Spleen (tissue), 11 donors: ENCODE data around the gene ADD3. TPM values are rescaled to one million over a fixed set of nuclear protein-coding genes. Genes with fewer than 3 reads are reported as not detected.
A peak's percentile ranks its signal among the peaks of the same experiment; 100 is the strongest.

ENCODE experiments used
- DNase-seq: peaks from one replicate; pipeline ENCODE4 v3.0.0-alpha.2; 2020
- H3K27ac ChIP-seq, 8 donors: fragments of 200-600 bp; sonication (generic) in 7 of 8; 1 replicate in 4 of 8; 2 replicates in 4 of 8; pipeline versions ENCODE4 v1.5.0 to v1.8.0; 2016 to 2021; ENCODE audit warnings: inconsistent platforms in 4 of 8, mild to moderate bottlenecking in 4 of 8, moderate library complexity in 1 of 8
- H3K27me3 ChIP-seq, 7 donors: fragments of 200-600 bp; sonication (generic) in 6 of 7; replicated peaks in 1 of 7; 1 replicate in 4 of 7; 2 replicates in 3 of 7; pipeline versions ENCODE4 v1.5.0 to v1.8.0; 2016 to 2021; ENCODE audit warnings: inconsistent platforms in 3 of 7, mild to moderate bottlenecking in 1 of 7
- H3K36me3 ChIP-seq, 6 donors: fragments of 200-600 bp; sonication (generic) in 5 of 6; 1 replicate in 4 of 6; 2 replicates in 2 of 6; pipeline versions ENCODE4 v1.5.0 to v1.8.0; 2016 to 2021; ENCODE audit warnings: inconsistent platforms in 2 of 6
- H3K4me1 ChIP-seq, 6 donors: fragments of 200-600 bp; sonication (generic) in 5 of 6; 1 replicate in 3 of 6; 2 replicates in 3 of 6; pipeline versions ENCODE4 v1.5.0 to v1.8.0; 2016 to 2021; ENCODE audit warnings: inconsistent platforms in 3 of 6
- H3K4me3 ChIP-seq, 8 donors: fragments of 200-600 bp; sonication (generic) in 7 of 8; 1 replicate in 4 of 8; 2 replicates in 4 of 8; pipeline versions ENCODE4 v1.5.0 to v1.8.0; 2016 to 2021; ENCODE audit warnings: inconsistent platforms in 4 of 8, mild to moderate bottlenecking in 4 of 8, moderate library complexity in 2 of 8
- H3K9me3 ChIP-seq, 8 donors: fragments of 200-600 bp; sonication (generic) in 7 of 8; 1 replicate in 4 of 8; 2 replicates in 4 of 8; pipeline versions ENCODE4 v1.5.0 to v1.8.0; 2016 to 2021; ENCODE audit warnings: inconsistent platforms in 4 of 8
- POLR2A ChIP-seq, 3 donors: fragments of 450-650 bp; IDR thresholded peaks; one replicate each; pipeline ENCODE4 v1.5.1; 2017; ENCODE audit warnings: antibody characterized with exemption in 3 of 3, mild to moderate bottlenecking in 1 of 3
- POLR2AphosphoS5 ChIP-seq, 3 donors: sonication (generic); formaldehyde crosslinking; IDR thresholded peaks; one replicate each; pipeline ENCODE4 v1.5.1; 2017; ENCODE audit warnings: antibody characterized with exemption in 3 of 3
- WGBS, 5 donors: extraction: QIAGEN DNeasy Blood & Tissue Kit in 3 of 5; methylation state at CpG; one replicate each; pipeline versions ENCODE4 v1.1.5 to v1.1.7; 2013 to 2018; 5-methylcytosine and 5-hydroxymethylcytosine counted together
- intact Hi-C: fragments of 100-400 bp; cut with DNase I; formaldehyde crosslinking; loops from one replicate; pipeline ENCODE4 v1.15.0; 2023; ENCODE audit warnings: low total_unique reads
- polyA plus RNA-seq, 3 donors: library from polyadenylated mRNA; stranded (reverse); fragments of 200-250 nt; gene quantifications; one replicate each; pipeline ENCODE4 v1.2.1, GENCODE V29; 2013
- total RNA-seq, 7 donors: library from RNA; depleted of rRNA in 3 of 7; stranded (reverse); fragments of >200 nt in 3 of 7; fragmentation: NEBNext Ultra II Directional in 4 of 7; extraction: Animal tissue kit (Norgen Biotek cat#: 25700) in 4 of 7; gene quantifications; one replicate each; pipeline versions ENCODE4 v1.1.0 to v1.2.1, GENCODE V29; 2016 to 2021
- TF ChIP-seq, protein P1 (sequence below), 11 experiments: fragments of 200-600 bp in 7 of 11; fragments of 450-650 bp in 4 of 11; sonication (generic) in 4 of 11; IDR thresholded peaks in 8 of 11; conservative IDR thresholded peaks in 3 of 11; 1 replicate in 7 of 11; 2 replicates in 4 of 11; pipeline versions ENCODE4 v1.4.0 to v1.8.0; 2016 to 2021; ENCODE audit warnings: antibody characterized with exemption in 11 of 11, inconsistent platforms in 4 of 11, mild to moderate bottlenecking in 1 of 11
- donor health status: healthy with polysubstance abuse.
- donor health status: DM: no; HTN: no; CAD: no; lungs with moderate emphysema.
- donor health status: DM: no; HTN: no; CAD: no.
- donor health status: Bipolar disorder and iron deficiency.
- donor health status: healthy.
- donor health status: DM: no; HTN: no; CAD: no.
- donor health status: DM: yes; HTN: yes; CAD: no.

ADD3 gene
- total and polyA plus RNA-seq, 10 donors, result 35.0 to 155 (median 94.9) TPM

- Histone ChIP-seq H3K27me3 (no peaks in the 10 kb centered on the region), H3K4me1 (peaks cover 8 to 72% (median 37%) of the 10 kb centered on the region in 6 donors), H3K27ac (peak overlapping the region in 2 of 8 donors; percentile 86 to 88), H3K36me3 (no peaks in the 10 kb centered on the region), H3K4me3 (no peak overlapping the region), H3K9me3 (no peaks in the 10 kb centered on the region)
- TF ChIP-seq POLR2A (IDR thresholded peaks at IDR 0.05) (no peak), POLR2AphosphoS5 (IDR thresholded peaks at IDR 0.05) (no peak)
- TF ChIP-seq, protein P1, sequence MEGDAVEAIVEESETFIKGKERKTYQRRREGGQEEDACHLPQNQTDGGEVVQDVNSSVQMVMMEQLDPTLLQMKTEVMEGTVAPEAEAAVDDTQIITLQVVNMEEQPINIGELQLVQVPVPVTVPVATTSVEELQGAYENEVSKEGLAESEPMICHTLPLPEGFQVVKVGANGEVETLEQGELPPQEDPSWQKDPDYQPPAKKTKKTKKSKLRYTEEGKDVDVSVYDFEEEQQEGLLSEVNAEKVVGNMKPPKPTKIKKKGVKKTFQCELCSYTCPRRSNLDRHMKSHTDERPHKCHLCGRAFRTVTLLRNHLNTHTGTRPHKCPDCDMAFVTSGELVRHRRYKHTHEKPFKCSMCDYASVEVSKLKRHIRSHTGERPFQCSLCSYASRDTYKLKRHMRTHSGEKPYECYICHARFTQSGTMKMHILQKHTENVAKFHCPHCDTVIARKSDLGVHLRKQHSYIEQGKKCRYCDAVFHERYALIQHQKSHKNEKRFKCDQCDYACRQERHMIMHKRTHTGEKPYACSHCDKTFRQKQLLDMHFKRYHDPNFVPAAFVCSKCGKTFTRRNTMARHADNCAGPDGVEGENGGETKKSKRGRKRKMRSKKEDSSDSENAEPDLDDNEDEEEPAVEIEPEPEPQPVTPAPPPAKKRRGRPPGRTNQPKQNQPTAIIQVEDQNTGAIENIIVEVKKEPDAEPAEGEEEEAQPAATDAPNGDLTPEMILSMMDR (IDR thresholded peaks at IDR 0.05 in 8 of 11, conservative IDR thresholded peaks at IDR 0.05 in 3 of 11), result no peak
- no peak for DNase-seq
- WGBS, 5 donors, result 91 to 99% (median 96%) methylated on average over 4 of the region's 4 CpGs
- intact Hi-C loops, result no loop called here
These were observed 79.9 kb downstream of the ADD3 start for GRCh38 chr10:110087682-110088081.

DNA sequence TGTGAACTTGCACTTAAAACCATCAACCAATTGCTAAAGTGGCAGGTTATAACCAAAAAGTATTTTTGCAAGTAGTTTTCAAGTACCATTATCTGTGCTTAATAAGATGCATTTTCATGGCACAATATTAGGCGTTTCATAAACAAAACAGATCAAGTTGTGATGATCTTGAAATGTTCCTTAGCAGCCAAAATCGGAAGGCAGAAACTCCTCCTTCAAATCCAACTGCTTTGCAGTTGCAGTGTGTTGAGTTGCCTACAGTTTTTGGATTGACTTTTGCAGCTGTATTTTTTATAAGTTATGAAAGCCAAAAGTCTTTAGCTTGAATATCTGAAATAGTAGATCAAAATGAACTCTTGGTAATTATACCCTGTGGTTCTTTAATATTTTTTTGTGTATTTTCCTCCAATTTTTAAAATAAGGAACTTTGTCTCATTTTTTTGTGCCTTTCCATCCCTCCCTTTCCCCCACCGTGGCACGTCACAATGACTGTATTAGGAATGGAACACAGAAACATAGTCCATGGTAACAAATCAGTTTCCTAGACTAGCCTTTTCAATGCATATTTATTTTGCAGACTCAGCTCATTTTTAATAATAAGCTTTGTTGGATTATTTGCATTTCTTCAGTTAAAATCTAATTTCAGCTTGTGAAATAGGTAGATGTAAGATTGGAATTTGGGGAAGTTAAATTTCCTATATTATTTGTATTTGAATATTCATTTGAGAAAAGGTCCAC, 80.8 kb downstream of the ADD3 start:
- intact Hi-C loops, result no loop called here
- H3K9me3 ChIP-seq, result no peaks in the 10 kb centered on the region
- H3K27ac ChIP-seq, result peak overlapping the region in 1 of 8 donors; percentile 9
- DNase-seq, result no peak
- H3K27me3 ChIP-seq, result no peaks in the 10 kb centered on the region
- no peaks in the 10 kb centered on the region for H3K36me3 ChIP-seq
- peaks cover 3 to 68% (median 28%) of the 10 kb centered on the region in 6 donors for H3K4me1 ChIP-seq
- TF ChIP-seq POLR2A (IDR thresholded peaks at IDR 0.05) (no peak), POLR2AphosphoS5 (IDR thresholded peaks at IDR 0.05) (no peak)
- TF ChIP-seq, protein P1 (IDR thresholded peaks at IDR 0.05 in 8 of 11, conservative IDR thresholded peaks at IDR 0.05 in 3 of 11), result no peak
- 69 to 81% (median 72%) methylated on average over 4 of the region's 4 CpGs for WGBS, 5 donors
- no peak overlapping the region for H3K4me3 ChIP-seq

- 91 to 100% (median 98%) methylated on average over 2 of the region's 2 CpGs for WGBS, 5 donors
- Histone ChIP-seq H3K4me1 (peaks cover 0 to 47% (median 13%) of the 10 kb centered on the region in 6 donors), H3K4me3 (no peak overlapping the region), H3K9me3 (no peaks in the 10 kb centered on the region), H3K27ac (no peak overlapping the region), H3K27me3 (no peaks in the 10 kb centered on the region), H3K36me3 (no peaks in the 10 kb centered on the region)
- DNase-seq, result no peak
- intact Hi-C loops, result no loop called here
- no peak for TF ChIP-seq POLR2A (IDR thresholded peaks at IDR 0.05)
These were observed 84.0 kb downstream of the ADD3 start for GRCh38 chr10:110091830-110092229.

GRCh38 chr10:110093722-110094121, 85.9 kb downstream of the ADD3 start:
- DNase-seq, result no peak
- intact Hi-C loops, result no loop called here
- Histone ChIP-seq H3K9me3 (no peaks in the 10 kb centered on the region), H3K4me1 (peaks cover 0 to 40% (median 5%) of the 10 kb centered on the region in 6 donors), H3K27me3 (no peaks in the 10 kb centered on the region), H3K4me3 (no peak overlapping the region), H3K36me3 (no peaks in the 10 kb centered on the region), H3K27ac (no peak overlapping the region)
- TF ChIP-seq, protein P1 (IDR thresholded peaks at IDR 0.05 in 8 of 11, conservative IDR thresholded peaks at IDR 0.05 in 3 of 11), result no peak
- TF ChIP-seq POLR2A (IDR thresholded peaks at IDR 0.05), result no peak
- no peak for TF ChIP-seq POLR2AphosphoS5 (IDR thresholded peaks at IDR 0.05)
- WGBS, 5 donors, result 79 to 95% (median 82%) methylated on average over 2 of the region's 2 CpGs
